ENCODE data around the gene PLEKHA5.
A peak's percentile ranks its signal among the peaks of the same experiment; 100 is the strongest.

PLEKHA5 gene

DNA sequence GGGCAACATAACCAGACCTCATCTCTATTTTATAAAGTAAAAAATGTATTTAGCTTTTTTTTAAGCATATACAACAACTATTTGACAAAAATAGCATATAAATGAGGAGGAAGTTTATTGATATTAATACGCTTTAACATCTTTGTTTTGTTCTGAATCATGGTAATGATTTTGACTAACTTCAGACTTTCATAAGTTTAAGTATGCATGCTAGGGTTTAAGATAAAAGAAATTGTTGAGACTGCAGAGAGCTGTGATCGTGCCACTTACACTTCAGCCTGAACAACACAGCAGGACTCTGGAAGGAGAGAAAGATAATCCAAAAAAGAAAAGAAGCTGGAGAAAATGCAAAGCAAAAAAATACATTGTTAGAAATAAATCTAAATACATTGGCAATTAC, 221.8 kb downstream of the PLEKHA5 start:
- TF ChIP-seq, protein P1, sequence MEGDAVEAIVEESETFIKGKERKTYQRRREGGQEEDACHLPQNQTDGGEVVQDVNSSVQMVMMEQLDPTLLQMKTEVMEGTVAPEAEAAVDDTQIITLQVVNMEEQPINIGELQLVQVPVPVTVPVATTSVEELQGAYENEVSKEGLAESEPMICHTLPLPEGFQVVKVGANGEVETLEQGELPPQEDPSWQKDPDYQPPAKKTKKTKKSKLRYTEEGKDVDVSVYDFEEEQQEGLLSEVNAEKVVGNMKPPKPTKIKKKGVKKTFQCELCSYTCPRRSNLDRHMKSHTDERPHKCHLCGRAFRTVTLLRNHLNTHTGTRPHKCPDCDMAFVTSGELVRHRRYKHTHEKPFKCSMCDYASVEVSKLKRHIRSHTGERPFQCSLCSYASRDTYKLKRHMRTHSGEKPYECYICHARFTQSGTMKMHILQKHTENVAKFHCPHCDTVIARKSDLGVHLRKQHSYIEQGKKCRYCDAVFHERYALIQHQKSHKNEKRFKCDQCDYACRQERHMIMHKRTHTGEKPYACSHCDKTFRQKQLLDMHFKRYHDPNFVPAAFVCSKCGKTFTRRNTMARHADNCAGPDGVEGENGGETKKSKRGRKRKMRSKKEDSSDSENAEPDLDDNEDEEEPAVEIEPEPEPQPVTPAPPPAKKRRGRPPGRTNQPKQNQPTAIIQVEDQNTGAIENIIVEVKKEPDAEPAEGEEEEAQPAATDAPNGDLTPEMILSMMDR (IDR thresholded peaks at IDR 0.05; ENCODE audit: insufficient read depth, low read depth, low read length, missing control alignments), result no peak

DNA sequence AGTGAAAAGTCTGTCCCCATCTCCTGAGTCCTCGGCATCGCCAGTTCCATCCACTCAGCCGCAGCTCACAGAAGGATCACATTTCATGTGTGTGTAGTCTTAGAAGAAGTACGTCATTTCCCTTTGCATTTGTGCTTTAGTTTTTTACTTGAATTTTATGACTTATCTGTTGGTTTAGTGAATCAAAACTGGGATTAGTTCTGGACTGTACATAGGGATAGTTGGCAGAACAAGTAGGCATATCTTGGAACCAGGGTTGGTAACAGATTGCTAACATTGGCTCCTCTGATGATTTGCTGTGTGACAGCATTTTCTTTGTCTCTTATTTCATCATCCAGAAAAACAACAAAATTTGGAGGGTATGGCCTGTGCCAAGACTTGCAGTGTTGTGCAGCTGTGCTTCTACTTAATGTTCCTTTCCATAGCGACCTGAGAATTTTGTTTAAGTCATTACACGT, 240.2 kb downstream of the PLEKHA5 start:
- TF ChIP-seq, protein P1 (IDR thresholded peaks at IDR 0.05; ENCODE audit: insufficient read depth, low read depth, low read length, missing control alignments), result no peak
- peak; percentile 16 for DNase-seq (ENCODE audit: low read depth)
- no peak overlapping the region for H3K4me3 ChIP-seq (ENCODE audit: low read length)

More for the DNA sequence above, 221.8 kb downstream of the PLEKHA5 start:
- no peak for DNase-seq (ENCODE audit: low read depth)
- H3K4me3 ChIP-seq (ENCODE audit: low read length), result no peak overlapping the region

DNA sequence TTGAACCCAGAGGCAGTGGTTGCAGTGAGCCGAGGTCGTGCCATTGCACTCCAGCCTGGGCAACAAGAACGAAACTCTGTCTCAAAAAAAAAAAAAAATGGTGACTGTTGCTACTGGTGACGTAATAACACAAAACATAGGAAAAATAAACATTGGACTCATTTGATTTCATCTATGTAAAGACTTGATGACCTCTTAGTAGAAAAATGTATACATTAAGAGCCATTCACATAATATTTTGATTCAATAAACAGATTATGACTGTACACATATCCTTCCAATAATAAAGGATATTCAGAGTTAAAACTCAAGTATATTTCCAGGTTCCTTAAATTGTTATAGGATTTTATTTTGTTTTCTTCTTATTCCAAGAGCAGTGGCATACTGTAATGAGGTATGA, 244.1 kb downstream of the PLEKHA5 start:
- TF ChIP-seq, protein P1 (IDR thresholded peaks at IDR 0.05; ENCODE audit: insufficient read depth, low read depth, low read length, missing control alignments), result no peak
- DNase-seq (ENCODE audit: low read depth), result peak; percentile 23

DNA sequence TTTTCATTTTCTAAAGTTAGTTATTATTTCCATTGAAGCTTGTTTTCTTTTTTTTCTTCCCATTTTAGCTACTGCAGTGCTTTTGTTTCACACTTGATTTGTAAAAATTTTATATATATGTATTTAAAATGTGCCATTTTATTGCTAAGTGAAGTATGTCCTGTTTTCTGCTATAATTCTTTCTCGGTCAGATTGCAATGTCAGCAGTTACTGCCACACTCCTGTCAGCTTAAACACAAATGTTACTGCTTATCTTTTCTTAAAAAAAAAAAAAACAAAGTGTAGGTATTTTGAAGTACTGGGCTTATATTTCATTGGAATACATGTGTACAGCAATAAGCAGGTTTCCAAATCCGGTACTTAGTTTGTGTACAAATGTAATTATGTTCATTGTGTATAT, 246.4 kb downstream of the PLEKHA5 start:
- no peak for DNase-seq (ENCODE audit: low read depth)
- TF ChIP-seq, protein P1 (IDR thresholded peaks at IDR 0.05; ENCODE audit: insufficient read depth, low read depth, low read length, missing control alignments), result no peak
- no peak overlapping the region for H3K4me3 ChIP-seq (ENCODE audit: low read length)

More for the DNA sequence above, 244.1 kb downstream of the PLEKHA5 start:
- H3K4me3 ChIP-seq (ENCODE audit: low read length), result no peak overlapping the region

DNA sequence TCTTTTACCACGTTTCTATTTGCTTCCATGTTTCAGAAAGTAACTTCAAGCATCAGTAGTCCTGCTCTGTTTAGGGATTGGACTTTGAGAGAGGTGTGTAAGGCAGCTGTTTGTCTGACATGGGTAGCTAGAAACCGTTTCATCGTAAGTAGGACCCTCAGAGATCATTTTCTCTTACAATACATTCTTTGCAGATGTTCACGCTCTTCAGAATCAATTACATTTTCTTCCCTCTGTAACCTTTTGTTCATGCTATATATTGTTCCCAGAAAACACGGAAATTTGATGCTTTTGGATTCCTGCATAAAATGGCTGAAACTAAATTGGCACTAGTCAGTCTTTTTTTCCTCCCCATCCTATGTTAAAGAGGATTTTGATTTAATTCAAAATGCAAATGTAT, 247.2 kb downstream of the PLEKHA5 start:
- no peak for DNase-seq (ENCODE audit: low read depth)
- TF ChIP-seq, protein P1 (IDR thresholded peaks at IDR 0.05; ENCODE audit: insufficient read depth, low read depth, low read length, missing control alignments), result no peak
- H3K4me3 ChIP-seq (ENCODE audit: low read length), result no peak overlapping the region

DNA sequence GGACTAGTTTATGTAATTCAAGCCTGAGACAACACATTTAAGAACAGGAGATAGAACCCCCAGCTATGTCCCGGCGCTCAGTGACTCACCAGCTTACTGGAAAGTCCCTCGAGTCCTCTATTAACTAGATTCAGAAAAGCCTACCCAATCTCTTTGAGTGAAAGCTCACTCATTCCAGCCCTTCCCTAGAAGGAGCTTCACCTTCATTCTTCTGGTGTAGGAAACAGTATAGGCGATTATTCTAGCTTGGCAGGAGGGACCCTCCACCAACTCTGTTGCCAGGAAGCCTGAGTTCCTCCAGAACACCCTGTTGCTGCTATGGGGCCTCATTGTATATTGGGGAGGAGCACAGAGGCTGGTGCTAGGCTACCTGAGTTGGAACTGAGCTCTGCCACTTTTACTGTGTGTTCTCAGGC, 252.6 kb downstream of the PLEKHA5 start:
- H3K4me3 ChIP-seq (ENCODE audit: low read length), result no peak overlapping the region
- TF ChIP-seq, protein P1 (IDR thresholded peaks at IDR 0.05; ENCODE audit: insufficient read depth, low read depth, low read length, missing control alignments), result no peak
- peak; percentile 92 for DNase-seq (ENCODE audit: low read depth)

DNA sequence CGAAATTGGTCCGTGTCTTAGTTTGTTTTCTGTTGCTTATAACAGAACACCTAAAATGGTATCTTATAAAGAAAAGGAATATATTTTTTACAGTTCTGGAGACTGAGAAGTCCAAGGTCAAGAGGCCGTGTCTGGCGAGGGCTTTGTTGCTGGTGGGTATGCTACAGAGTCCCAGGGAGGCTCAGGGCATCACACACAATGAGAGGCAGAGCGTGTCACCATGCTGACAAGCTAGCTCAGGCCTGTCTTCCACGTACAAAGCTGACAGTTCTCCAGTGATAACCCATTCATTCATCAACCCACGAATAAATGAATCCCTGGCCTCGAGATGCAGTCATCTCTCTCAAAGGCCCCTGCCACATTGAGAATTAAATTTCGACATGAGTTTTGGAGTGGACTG, 253.0 kb downstream of the PLEKHA5 start:
- peak; percentile 27 for DNase-seq (ENCODE audit: low read depth)
- TF ChIP-seq, protein P1 (IDR thresholded peaks at IDR 0.05; ENCODE audit: insufficient read depth, low read depth, low read length, missing control alignments), result no peak
- no peak overlapping the region for H3K4me3 ChIP-seq (ENCODE audit: low read length)
